ENCODE measurements around the gene LRMDA. TPM values are rescaled to one million over a fixed set of nuclear protein-coding genes. Genes with fewer than 3 reads are reported as not detected.

The LRMDA gene
- total RNA-seq, 3 donors from 2014 or later = not detected

DNA sequence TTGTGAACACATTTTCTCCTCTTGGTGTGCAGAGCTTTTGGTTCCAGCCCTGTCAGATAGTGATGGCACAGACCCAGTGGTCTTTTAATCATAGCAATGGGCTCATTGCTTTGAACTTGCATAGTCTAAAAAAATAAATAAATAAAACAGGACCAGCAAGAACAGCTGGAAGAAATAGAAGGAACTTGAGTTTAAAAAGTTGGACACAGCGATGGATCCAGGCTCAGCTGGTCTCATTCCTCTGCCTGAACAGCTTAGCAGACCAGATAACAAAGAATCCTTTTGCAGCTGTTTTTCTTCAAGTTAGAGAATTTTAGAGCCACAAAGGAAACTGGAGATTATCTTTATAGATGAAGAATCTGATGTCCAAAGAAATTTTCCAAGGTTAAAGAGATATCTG is 1005.6 kb downstream of the LRMDA start:
- H3K27me3 Mint-ChIP-seq (ENCODE audit: low read depth) = no peaks in the 10 kb centered on the region
- H3K36me3 Mint-ChIP-seq (ENCODE audit: insufficient read depth) = no peaks in the 10 kb centered on the region
- H3K4me3 Mint-ChIP-seq = no peak overlapping the region
- DNase-seq (no peak), ATAC-seq (no peak)
- H3K9me3 Mint-ChIP-seq = no peaks in the 10 kb centered on the region
- H3K4me1 Mint-ChIP-seq (ENCODE audit: low read depth) = no peaks in the 10 kb centered on the region

DNA sequence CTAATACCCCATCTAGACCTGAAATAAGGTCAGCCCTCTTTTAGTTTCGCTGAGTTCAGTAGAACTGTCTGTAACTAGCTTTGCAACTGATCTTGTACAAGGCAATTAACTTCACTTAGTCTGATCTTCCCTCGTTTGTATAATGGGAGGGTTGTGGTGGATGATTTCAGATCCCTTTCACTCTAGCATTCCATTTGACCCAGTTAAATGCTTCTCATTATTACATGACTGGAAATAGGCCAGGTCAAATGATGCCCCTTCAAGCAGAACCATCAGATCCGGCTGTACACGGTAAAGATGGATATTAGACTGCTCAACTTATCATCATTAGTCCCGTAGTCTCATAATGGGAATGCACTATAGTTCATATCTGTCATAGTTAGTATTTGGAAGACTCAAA is 1009.0 kb downstream of the LRMDA start:
- H3K4me3 Mint-ChIP-seq = no peak overlapping the region
- ATAC-seq (no peak), DNase-seq (no peak)
- no peaks in the 10 kb centered on the region for H3K4me1 Mint-ChIP-seq (ENCODE audit: low read depth)
- H3K9me3 Mint-ChIP-seq = no peaks in the 10 kb centered on the region
- H3K27me3 Mint-ChIP-seq (ENCODE audit: low read depth) = no peaks in the 10 kb centered on the region
- H3K36me3 Mint-ChIP-seq (ENCODE audit: insufficient read depth) = no peaks in the 10 kb centered on the region

DNA sequence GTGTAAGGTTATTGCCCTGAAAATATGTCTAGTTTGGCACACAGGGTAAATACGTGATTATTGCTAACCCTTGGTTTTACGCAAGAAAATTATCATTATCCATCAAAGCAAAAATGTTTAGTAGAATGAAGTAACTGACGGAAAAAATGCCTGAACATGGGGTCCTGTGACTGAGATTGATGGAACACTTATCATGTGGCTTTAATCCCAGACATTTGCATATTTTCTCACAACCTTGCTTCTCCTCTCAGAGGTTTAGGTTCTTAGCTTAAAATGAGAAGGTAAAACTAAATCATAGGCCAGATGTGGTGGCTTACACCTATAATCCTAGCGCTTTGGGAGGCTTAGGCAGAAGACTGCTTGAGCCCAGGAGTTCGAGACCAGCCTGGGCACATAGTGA is 1010.7 kb downstream of the LRMDA start:
- DNase-seq = no peak
- Mint-ChIP-seq H3K4me3 (no peak overlapping the region), H3K4me1 (ENCODE audit: low read depth) (no peaks in the 10 kb centered on the region), H3K27me3 (ENCODE audit: low read depth) (no peaks in the 10 kb centered on the region), H3K9me3 (no peaks in the 10 kb centered on the region), H3K36me3 (ENCODE audit: insufficient read depth) (no peaks in the 10 kb centered on the region)
- ATAC-seq = no peak

DNA sequence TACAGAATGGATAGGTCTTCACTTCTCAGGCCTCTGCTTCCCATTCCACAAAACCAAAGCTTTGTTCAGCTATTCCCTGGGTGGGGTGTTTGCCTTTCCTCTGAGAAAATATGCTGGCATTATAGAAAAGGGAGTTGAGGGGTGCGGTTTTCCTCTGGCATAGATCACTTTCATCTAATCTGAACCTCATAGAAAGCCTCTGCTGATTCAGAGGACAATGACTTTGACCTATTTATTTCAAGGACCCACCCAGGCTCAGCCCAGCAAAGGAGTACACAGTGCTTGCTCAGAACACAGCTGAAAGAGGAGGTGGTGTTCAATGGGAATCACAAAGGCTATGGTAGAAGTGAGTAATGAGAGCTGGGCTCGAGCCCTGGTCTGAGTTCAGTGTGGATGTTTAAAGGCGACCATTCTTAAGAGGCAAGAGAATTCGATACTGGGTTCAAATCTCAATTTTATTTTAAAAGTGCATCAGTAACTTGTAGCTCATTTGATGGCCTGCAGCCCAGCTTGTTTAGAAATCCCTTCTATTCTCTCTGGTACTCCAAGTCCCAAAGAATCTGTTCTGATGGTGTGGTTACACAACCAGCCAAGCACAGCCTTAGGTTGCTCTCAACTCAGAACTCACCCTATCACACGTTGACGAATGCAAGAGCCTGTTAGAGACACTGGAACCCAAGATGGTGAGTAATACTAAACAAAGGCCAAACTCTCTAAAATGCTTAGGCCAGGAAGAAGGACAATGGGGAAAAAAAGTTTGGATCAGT is 1012.8 kb downstream of the LRMDA start:
- H3K4me1 Mint-ChIP-seq (ENCODE audit: low read depth) = no peaks in the 10 kb centered on the region
- ATAC-seq (no peak), DNase-seq (no peak)
- H3K4me3 Mint-ChIP-seq = no peak overlapping the region
- H3K27me3 Mint-ChIP-seq (ENCODE audit: low read depth) = no peaks in the 10 kb centered on the region
- H3K9me3 Mint-ChIP-seq = no peaks in the 10 kb centered on the region
- H3K36me3 Mint-ChIP-seq (ENCODE audit: insufficient read depth) = no peaks in the 10 kb centered on the region

DNA sequence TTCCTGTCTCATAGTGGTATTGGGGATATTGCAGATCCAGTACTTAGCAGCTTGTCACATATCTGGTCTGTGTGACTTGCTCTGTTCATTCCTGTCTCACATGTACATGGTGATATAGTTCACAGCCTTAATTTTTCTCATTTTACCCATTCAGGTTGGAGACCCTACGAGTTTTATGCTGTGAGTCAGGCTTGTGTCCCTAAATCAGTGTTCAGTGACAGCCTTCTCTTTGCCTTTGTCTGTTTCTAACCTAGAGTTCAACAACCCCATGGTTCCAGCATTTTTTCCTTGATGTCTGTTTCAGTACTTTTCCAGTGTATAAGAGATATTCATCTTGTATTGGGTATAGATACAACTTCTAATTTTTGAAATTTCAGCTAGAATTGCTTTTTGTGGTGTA is 1016.2 kb downstream of the LRMDA start:
- H3K27me3 Mint-ChIP-seq (ENCODE audit: low read depth) = no peaks in the 10 kb centered on the region
- H3K36me3 Mint-ChIP-seq (ENCODE audit: insufficient read depth) = no peaks in the 10 kb centered on the region
- no peaks in the 10 kb centered on the region for H3K9me3 Mint-ChIP-seq
- ATAC-seq (no peak), DNase-seq (no peak)
- H3K4me3 Mint-ChIP-seq = no peak overlapping the region
- H3K4me1 Mint-ChIP-seq (ENCODE audit: low read depth) = no peaks in the 10 kb centered on the region

DNA sequence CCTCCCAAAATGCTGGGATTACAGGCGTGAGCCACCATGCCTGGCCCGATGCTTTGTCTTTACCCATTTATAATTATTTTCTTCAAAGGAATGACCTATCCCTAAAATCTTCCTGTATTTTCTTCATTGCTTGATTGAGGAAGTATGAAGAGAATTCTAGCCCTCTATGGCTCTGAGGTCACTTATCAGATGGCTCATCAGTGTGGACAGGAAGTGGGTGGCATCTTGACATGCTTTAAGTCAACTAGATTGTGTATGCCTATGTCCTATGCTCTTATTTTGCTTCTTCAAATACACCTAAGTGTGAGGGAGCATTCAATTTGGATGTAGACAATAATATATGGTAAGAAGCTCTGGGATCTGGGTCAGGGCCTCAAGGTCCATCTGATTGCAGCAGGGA is 1020.5 kb downstream of the LRMDA start:
- no peak for DNase-seq
- Mint-ChIP-seq H3K27me3 (ENCODE audit: low read depth) (no peaks in the 10 kb centered on the region), H3K36me3 (ENCODE audit: insufficient read depth) (no peaks in the 10 kb centered on the region), H3K9me3 (peaks cover 5% of the 10 kb centered on the region), H3K4me1 (ENCODE audit: low read depth) (no peaks in the 10 kb centered on the region), H3K4me3 (no peak overlapping the region)
- ATAC-seq = no peak

DNA sequence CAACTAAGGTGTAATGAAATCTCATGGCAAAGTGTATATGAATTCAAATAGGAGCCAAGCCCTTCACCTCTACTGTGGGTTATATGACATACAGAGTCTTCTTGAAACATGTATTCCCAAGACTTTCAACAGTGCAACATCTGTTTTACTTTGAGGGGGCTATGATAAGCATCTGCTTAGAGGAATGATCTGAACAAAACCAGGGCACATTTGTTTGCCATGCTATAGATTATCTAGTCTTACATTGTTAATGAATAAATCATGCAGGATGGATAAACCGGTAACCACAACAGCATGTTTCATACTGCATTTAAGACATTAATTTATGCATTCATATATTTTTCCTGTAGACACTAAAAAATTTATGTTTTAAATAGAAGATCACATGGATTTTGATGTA is 1021.9 kb downstream of the LRMDA start:
- Mint-ChIP-seq H3K4me3 (no peak overlapping the region), H3K27me3 (ENCODE audit: low read depth) (no peaks in the 10 kb centered on the region), H3K9me3 (peaks cover 5% of the 10 kb centered on the region), H3K36me3 (ENCODE audit: insufficient read depth) (no peaks in the 10 kb centered on the region), H3K4me1 (ENCODE audit: low read depth) (no peaks in the 10 kb centered on the region)
- DNase-seq (no peak), ATAC-seq (no peak)

DNA sequence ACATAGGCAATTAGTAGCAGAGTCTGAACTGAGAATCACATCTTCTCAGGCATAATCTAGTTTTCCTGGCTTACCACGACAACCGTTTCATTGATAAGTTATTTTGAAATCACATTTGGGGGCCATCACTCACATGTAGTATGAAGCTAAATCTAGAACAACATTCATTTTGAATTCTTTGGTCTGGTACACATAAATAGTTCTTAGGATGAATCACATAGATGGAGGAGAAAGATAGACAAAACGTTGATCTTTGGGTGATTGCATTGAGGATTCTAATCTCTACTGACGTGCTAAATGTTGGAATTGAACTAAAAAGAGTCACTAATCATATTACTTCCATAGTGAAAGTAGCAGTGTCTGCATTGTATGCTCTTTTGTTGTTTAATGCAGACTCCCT is 1022.6 kb downstream of the LRMDA start:
- Mint-ChIP-seq H3K27me3 (ENCODE audit: low read depth) (no peaks in the 10 kb centered on the region), H3K4me3 (no peak overlapping the region), H3K4me1 (ENCODE audit: low read depth) (no peaks in the 10 kb centered on the region), H3K36me3 (ENCODE audit: insufficient read depth) (no peaks in the 10 kb centered on the region), H3K9me3 (peaks cover 5% of the 10 kb centered on the region)
- DNase-seq (no peak), ATAC-seq (no peak)

DNA sequence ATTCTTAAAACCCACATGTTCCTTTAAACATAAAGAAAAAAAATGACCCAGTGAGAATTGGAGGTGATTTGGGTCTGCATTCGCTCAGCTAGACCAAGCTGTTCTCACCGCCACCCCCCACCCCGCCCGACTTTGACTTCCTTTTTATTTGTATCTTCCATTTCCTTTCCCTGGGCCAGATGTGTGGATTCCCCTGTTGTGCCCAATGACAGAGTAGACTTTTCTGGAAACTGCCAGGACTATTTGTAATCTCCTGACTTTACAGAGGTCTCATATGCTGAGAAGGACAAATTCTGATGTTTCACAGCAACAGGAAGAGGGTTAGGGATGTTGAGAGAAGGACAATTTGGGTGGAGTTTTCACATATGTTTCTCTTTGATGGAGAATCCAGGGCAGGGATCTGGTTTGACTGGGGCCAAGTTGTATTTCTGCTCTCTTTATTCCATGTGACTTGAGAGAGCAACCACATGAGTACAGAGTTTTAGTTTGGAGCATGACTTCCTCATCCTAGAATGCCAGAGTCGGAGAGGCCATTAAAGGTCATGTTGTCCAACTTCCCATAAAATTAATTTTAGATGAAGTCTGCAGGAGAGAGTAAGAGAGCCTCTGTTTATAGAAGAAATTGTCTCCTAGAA is 1023.2 kb downstream of the LRMDA start:
- Mint-ChIP-seq H3K4me3 (no peak overlapping the region), H3K9me3 (peaks cover 5% of the 10 kb centered on the region), H3K4me1 (ENCODE audit: low read depth) (no peaks in the 10 kb centered on the region), H3K36me3 (ENCODE audit: insufficient read depth) (no peaks in the 10 kb centered on the region), H3K27me3 (ENCODE audit: low read depth) (no peaks in the 10 kb centered on the region)
- DNase-seq = no peak
- ATAC-seq = no peak

DNA sequence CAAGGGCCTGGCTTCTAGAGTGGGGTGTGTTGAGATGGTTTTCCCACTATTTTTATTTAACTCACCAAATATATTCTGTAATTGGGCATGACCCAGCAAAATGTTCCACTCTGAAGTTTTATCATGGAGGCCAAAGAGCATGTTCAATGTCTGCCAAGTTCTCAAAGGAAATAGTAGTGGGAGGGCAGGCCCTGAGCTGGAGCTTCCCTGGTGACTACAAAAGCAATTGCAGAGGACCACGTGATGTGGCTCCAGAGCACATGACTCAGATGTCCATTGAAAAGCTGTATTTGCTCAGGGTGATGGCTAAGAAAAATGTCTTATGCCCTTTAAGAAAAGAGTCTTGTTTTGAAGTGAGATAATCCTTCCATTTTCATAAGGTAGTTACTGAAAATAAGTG is 1024.8 kb downstream of the LRMDA start:
- Mint-ChIP-seq H3K36me3 (ENCODE audit: insufficient read depth) (no peaks in the 10 kb centered on the region), H3K27me3 (ENCODE audit: low read depth) (no peaks in the 10 kb centered on the region), H3K9me3 (peaks cover 5% of the 10 kb centered on the region), H3K4me1 (ENCODE audit: low read depth) (no peaks in the 10 kb centered on the region), H3K4me3 (no peak overlapping the region)
- DNase-seq (no peak), ATAC-seq (no peak)

DNA sequence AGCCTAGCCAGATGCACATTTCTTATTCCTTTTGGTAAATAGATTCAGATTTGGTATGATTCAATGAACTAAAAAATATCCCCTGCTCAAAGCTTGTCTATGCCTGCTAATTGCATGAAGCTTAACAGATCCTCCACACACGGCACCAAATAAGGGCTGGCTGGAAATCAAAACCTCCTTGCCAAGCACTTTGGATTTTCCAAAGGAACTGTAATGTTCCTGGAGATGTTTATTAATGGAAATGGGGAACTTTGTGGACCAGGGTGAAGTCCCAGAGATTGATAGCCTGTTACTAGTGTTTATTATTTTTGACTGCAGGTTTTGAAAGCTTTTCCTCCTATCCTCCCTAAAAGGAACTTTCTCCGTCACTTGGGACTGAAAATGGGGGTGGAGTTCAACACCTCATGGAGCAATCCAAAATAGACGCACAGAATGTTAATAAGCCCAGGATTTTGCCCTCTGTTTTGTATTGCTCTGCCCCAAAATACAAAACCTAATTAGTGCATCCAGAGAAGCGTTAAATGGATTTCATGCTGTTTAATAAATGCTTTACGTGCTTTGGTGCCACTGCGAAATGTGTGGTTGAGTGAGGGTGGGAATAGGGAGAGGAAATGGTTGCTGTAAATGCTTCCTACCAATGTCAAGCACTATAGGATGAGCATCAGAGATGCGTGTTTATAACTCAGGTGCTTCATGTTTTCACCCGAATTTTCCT is 1027.7 kb downstream of the LRMDA start:
- peaks cover under 1% of the 10 kb centered on the region for H3K9me3 Mint-ChIP-seq
- H3K4me3 Mint-ChIP-seq = no peak overlapping the region
- H3K36me3 Mint-ChIP-seq (ENCODE audit: insufficient read depth) = no peaks in the 10 kb centered on the region
- H3K4me1 Mint-ChIP-seq (ENCODE audit: low read depth) = no peaks in the 10 kb centered on the region
- no peak for ATAC-seq
- no peak for DNase-seq
- no peaks in the 10 kb centered on the region for H3K27me3 Mint-ChIP-seq (ENCODE audit: low read depth)

DNA sequence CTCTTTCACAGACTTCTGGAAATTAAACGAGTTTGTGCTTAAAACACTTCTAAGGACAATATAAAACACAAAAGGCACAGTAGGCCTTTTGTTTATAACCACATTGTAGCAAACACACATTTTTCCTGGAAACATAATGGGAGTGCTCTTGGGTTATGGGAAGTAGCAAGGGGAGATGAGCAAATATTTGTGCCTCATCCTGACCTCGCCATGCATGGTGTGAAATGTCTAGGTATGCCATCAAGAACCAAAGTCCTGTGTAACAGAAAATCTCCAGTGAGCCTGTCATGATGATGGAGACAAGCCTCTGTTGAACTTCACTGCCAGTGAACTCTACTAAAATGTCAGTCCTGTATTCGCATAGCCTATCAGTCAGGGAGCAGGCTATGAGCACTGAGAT is 1029.6 kb downstream of the LRMDA start:
- Mint-ChIP-seq H3K36me3 (ENCODE audit: insufficient read depth) (no peaks in the 10 kb centered on the region), H3K9me3 (no peaks in the 10 kb centered on the region), H3K27me3 (ENCODE audit: low read depth) (no peaks in the 10 kb centered on the region), H3K4me1 (ENCODE audit: low read depth) (no peaks in the 10 kb centered on the region), H3K4me3 (no peak overlapping the region)
- no peak for DNase-seq
- no peak for ATAC-seq

DNA sequence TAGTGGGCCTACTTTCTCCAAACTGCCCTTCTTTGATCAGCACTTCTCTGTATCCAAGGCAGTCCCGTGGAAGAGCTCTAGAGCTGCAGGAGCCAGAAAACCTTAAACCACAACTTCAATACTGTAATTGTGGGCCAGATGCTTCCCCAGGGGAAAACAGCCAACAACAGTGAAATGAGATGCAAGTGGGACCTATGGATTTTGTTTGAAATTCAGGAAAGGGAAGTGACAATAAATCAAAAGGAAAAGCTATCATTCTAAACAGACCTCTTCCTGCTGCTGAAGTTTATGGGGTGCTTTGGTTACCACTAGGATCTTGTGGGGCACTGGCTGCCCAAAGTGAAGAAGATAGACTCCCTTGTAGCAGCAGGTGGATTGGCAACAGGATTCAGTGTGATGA is 1031.7 kb downstream of the LRMDA start:
- Mint-ChIP-seq H3K36me3 (ENCODE audit: insufficient read depth) (no peaks in the 10 kb centered on the region), H3K4me1 (ENCODE audit: low read depth) (no peaks in the 10 kb centered on the region), H3K27me3 (ENCODE audit: low read depth) (no peaks in the 10 kb centered on the region), H3K9me3 (no peaks in the 10 kb centered on the region), H3K4me3 (no peak overlapping the region)
- no peak for DNase-seq
- ATAC-seq = no peak

DNA sequence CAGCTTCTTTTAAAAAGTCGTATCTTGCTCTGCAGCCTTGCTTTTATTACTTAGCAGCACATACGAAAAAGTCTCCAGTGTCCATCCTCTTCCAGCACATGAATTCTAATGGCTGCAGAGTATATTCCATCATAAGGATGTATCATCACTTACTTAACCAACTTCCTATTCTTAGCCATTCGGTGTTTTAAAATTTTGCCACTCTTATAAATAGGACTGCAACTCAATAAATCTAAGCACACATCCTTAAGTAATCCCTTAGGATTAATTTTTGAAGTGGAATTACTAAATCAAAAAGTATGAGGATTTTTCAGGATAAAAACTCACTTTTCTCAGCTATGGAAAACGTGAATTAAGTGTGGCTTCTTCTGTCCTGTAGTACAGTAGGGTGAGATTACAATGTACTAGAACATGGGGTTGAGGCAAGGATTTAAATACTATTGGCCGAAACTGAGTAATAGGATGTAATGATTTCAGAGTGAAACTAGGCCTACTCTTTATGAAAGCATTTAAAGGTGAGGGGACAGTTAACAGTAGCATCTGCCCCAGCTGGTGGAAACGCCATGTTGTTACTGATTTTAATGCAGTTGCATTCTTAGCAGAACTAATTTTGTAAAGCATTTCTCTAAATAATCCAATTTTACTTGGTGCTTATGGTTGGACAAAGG is 1035.5 kb downstream of the LRMDA start:
- DNase-seq (no peak), ATAC-seq (no peak)
- H3K4me1 Mint-ChIP-seq (ENCODE audit: low read depth) = no peaks in the 10 kb centered on the region
- H3K9me3 Mint-ChIP-seq = no peaks in the 10 kb centered on the region
- H3K4me3 Mint-ChIP-seq = no peak overlapping the region
- no peaks in the 10 kb centered on the region for H3K27me3 Mint-ChIP-seq (ENCODE audit: low read depth)
- H3K36me3 Mint-ChIP-seq (ENCODE audit: insufficient read depth) = no peaks in the 10 kb centered on the region

Data from activated T-cell treated with anti-CD3 and anti-CD28 coated beads, Interleukin-2, amount 50 U/mL, for 4 hours (primary cell).